HEK293 (cell line): ENCODE data around the gene ACTRT2.

Experiments
- ZBTB49 ChIP-seq: fragments of 450-650 bp; formaldehyde crosslinking; IDR thresholded peaks from 2 replicates; pipeline ENCODE4 v1.5.1; 2016; ENCODE audit warnings: missing biosample characterization, missing genetic modification characterization, low read depth
- TF ChIP-seq, protein P1 (sequence below): fragments of 450-650 bp; formaldehyde crosslinking; IDR thresholded peaks from 2 replicates; pipeline ENCODE4 v1.5.1; 2016; ENCODE audit warnings: missing biosample characterization, missing genetic modification characterization

- TF ChIP-seq, protein P1, sequence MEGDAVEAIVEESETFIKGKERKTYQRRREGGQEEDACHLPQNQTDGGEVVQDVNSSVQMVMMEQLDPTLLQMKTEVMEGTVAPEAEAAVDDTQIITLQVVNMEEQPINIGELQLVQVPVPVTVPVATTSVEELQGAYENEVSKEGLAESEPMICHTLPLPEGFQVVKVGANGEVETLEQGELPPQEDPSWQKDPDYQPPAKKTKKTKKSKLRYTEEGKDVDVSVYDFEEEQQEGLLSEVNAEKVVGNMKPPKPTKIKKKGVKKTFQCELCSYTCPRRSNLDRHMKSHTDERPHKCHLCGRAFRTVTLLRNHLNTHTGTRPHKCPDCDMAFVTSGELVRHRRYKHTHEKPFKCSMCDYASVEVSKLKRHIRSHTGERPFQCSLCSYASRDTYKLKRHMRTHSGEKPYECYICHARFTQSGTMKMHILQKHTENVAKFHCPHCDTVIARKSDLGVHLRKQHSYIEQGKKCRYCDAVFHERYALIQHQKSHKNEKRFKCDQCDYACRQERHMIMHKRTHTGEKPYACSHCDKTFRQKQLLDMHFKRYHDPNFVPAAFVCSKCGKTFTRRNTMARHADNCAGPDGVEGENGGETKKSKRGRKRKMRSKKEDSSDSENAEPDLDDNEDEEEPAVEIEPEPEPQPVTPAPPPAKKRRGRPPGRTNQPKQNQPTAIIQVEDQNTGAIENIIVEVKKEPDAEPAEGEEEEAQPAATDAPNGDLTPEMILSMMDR (tag by site-specific recombination), result no peak
- TF ChIP-seq ZBTB49 (tag by site-specific recombination), result no peak
Measured at GRCh38 chr1:2985694-2986548, 35.3 kb upstream of the ACTRT2 start.
